ENCODE measurements around the gene SALL4. TPM values are rescaled to one million over a fixed set of nuclear protein-coding genes. Genes with fewer than 3 reads are reported as not detected.

Gene SALL4
- total RNA-seq, 1 donor from 2014 or later = 2.7 TPM

GRCh38 chr20:51735728-51736600 lies 66.4 kb downstream of the SALL4 start:
- DNase-seq = no peak

DNA sequence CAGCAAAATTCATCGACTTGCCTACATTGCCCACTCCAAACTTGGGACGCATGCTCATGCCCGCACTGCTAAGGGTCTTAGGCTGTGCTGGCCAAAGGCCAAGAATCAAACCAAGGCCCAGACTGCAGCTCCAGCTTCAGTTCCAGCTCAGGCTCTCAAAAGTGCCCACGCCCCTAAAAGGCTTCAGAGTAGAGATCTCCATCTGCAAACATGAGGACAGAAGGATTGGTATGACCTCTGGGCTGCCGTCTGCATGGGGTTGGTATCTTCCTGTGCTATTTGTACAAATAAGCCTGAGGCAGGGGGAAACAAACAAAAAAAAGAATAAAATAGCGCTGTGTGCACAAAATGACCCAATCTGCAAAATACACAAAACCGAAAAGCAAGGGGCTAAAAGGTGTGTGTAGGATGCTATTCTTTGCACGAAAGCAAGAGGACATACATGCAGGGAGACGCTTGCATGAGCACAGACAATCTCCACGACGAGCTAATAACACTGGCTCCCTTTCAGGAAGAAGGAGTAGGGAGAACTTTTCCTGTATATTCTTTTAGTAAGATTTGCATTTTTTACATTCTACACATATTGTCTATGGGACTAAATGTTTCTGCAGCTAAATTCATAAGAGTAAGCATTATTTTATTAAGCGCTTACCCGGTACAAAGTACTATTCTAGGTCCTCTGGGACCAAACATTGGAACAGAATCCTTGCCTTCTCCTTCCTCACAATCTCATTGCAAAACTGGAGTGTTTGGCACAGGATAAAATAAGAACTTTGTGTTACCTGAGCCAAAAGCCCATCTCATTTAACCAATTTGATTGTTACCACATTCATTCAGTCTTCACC lies 67.2 kb downstream of the SALL4 start:
- DNase-seq = peak; percentile 18

GRCh38 chr20:51733070-51733469 lies 69.3 kb downstream of the SALL4 start:
- DNase-seq = no peak

Other genes starting within 250 kb of the SALL4 start
- gene ATP9A, start 34.1 kb downstream of the SALL4 start, total RNA-seq = 24.6 TPM

Data from skin of body (tissue), 2 donors.